Kidney epithelial cell (primary cell): ENCODE results near the gene GPX7. TPM values are rescaled to one million over a fixed set of nuclear protein-coding genes. Genes with fewer than 3 reads are reported as not detected.

ENCODE experiments used
- DNase-seq: peaks from one replicate; pipeline ENCODE4 v3.0.0-alpha.2; 2010; ENCODE audit warnings: low read depth
- H3K27me3 ChIP-seq: 2 replicates; pipeline ENCODE4 v1.6.0; 2011; ENCODE audit warnings: low read length; ENCODE audit not compliant: control insufficient read depth, insufficient read depth
- H3K36me3 ChIP-seq: 2 replicates; pipeline ENCODE4 v1.5.1; 2011; ENCODE audit warnings: low read length; ENCODE audit not compliant: control insufficient read depth, insufficient read depth
- H3K4me3 ChIP-seq: 2 replicates; pipeline ENCODE4 v1.5.1; 2011; ENCODE audit warnings: low read depth, mild to moderate bottlenecking, control low read depth, low read length
- total RNA-seq: library from RNA; depleted of rRNA; stranded (reverse); fragments of >200 nt; gene quantifications from 2 replicates; pipeline ENCODE4 v1.2.3, GENCODE V29; 2015
- TF ChIP-seq, protein P1 (sequence below): IDR thresholded peaks from 2 replicates; pipeline ENCODE4 v1.5.1; 2011; ENCODE audit warnings: mild to moderate bottlenecking, moderate library complexity, low read length, control low read depth, inconsistent platforms; ENCODE audit not compliant: insufficient read depth, poor library complexity, severe bottlenecking

Gene GPX7
- total RNA-seq, 1 donor from 2014 or later: 33.1 TPM

DNA sequence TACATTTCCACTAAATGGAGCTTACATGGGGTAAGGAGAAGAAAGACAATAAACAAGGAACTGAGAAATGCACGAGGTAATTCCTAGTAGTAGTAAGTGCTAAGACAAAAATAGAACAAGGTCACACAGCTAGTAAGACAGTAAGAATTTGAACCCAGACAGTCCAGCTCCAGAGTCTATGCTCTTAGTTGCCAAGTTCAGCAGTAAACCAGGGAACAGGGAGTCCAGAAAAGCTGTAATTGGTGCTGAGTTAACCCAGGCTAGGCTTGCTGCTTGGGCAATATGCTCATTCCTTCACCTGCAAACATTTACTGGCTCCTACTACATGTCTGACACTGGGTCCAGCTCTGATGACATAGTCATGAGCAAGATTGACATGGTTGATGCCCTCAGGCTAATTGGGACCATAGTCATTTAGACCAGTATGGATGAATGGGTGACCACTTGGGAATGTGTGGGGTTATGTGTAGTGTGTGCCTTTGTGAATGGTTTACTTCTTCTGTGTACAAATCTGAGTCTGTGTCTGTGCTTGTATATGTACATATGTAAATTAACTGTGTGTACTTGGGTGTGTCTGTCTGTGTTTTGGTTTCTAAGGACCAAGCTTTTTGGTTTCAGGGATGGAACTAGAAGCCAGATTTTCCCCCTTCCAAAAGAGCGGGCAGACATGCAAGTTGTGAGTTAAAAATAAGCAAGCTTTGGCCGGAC is 2.0 kb downstream of the GPX7 start:
- TF ChIP-seq, protein P1, sequence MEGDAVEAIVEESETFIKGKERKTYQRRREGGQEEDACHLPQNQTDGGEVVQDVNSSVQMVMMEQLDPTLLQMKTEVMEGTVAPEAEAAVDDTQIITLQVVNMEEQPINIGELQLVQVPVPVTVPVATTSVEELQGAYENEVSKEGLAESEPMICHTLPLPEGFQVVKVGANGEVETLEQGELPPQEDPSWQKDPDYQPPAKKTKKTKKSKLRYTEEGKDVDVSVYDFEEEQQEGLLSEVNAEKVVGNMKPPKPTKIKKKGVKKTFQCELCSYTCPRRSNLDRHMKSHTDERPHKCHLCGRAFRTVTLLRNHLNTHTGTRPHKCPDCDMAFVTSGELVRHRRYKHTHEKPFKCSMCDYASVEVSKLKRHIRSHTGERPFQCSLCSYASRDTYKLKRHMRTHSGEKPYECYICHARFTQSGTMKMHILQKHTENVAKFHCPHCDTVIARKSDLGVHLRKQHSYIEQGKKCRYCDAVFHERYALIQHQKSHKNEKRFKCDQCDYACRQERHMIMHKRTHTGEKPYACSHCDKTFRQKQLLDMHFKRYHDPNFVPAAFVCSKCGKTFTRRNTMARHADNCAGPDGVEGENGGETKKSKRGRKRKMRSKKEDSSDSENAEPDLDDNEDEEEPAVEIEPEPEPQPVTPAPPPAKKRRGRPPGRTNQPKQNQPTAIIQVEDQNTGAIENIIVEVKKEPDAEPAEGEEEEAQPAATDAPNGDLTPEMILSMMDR: no peak
- no peaks in the 10 kb centered on the region for H3K36me3 ChIP-seq
- no peak overlapping the region for H3K4me3 ChIP-seq
- H3K27me3 ChIP-seq: no peaks in the 10 kb centered on the region
- DNase-seq: no peak

DNA sequence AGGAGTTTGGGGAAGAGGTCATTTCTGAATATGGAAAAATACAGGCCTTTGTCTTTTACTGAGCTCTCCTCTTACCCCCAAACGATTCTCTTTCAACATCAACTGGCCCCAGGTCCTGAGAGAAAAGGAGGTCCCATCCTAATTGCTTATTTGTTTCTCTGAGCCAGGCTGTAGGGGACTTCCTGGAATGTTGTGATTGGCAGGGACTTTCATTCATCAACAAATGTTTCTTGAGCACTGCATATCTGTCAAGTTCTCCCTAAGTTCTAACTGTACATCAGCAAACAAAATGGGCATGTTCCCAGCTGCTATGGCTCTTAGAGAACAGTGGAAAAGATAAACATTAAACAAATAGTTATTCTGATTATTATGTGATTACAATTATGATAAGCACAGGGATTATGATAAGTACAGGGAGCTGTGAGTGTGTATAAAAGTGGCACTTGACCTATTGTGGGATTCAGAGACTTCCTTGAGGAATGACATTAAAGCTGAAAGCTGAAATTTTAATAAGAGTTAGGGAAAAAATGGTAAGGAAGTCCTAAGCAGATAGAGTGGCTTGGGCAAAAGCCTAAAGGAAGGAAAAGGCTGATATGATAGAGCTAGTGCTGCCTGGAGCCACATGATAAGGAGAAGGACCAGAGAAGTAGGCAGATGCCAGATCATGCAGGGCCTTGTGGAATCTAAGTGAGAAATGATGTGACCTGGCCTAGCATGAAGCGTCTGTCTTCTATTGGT is 11.6 kb downstream of the GPX7 start:
- TF ChIP-seq, protein P1: no peak
- Histone ChIP-seq H3K27me3 (no peaks in the 10 kb centered on the region), H3K36me3 (no peaks in the 10 kb centered on the region), H3K4me3 (no peak overlapping the region)
- no peak for DNase-seq

DNA sequence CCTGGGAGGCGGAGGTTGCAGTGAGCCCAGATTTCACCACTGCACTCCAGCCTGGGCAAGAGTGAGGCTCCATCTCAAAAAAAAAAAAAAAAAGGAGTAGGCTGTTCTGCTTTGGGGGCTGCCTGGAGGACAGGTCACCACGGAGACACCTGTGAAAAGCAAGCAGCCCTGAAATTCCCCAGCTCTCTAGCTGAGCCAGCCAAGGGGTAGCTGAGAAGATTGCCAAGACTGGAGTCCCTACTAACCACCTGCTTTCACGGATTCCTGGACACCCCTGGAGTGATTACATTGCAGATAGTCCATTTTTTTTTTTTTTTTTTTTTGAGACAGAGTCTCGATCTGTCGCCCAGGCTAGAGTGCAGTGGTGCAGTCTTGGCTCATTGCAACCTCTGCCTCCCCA is 12.5 kb downstream of the GPX7 start:
- Histone ChIP-seq H3K36me3 (no peaks in the 10 kb centered on the region), H3K27me3 (no peaks in the 10 kb centered on the region), H3K4me3 (no peak overlapping the region)
- TF ChIP-seq, protein P1: no peak
- no peak for DNase-seq

DNA sequence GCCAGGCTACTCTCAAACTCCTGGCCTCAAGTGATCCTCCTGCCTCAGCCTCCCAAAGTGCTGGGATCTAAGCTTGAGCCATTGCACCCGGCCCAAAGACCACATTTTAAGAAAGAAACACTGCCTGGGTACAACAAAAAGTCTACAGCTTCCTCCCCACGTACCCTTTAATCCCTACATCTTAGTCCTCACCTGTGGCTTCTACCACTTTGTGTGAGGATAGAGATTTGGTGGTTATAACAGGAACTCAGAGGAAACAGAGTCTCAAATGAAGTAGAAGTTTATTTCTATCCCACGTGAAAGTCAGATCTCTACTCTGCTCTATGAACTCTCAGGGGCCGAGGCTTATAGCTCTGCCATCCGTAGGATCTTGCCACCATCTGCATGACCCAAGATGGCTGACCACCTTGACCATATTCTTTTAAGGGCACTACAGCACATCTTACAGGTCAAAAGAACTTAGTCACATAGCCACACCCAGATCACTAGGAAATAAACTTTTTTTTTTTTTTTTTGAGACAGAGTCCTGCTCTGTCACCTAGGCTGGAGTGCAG is 13.4 kb downstream of the GPX7 start:
- TF ChIP-seq, protein P1: no peak
- Histone ChIP-seq H3K36me3 (no peaks in the 10 kb centered on the region), H3K27me3 (no peaks in the 10 kb centered on the region), H3K4me3 (no peak overlapping the region)
- no peak for DNase-seq

DNA sequence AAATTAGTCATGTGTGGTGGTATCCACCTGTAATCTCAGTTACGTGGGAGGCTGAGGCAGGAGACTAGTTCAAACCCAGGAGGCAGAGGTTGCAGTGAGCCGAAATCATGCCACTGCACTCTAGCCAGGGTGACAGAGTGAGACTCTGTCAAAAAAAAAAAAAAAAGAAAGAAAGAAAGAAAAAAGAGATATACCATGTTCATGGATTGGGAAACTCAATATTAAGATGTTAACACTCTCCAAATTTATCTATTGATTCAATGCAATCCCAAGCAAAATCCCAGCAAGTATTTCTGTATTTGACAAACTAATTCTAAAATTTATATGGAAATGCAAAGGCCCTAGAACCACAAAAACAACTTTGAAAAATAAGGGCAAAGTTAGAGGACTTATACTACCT is 19.8 kb downstream of the GPX7 start:
- no peaks in the 10 kb centered on the region for H3K27me3 ChIP-seq
- H3K36me3 ChIP-seq: no peaks in the 10 kb centered on the region
- TF ChIP-seq, protein P1: no peak
- no peak for DNase-seq
- no peak overlapping the region for H3K4me3 ChIP-seq
